GM12892 (cell line): ENCODE data around the gene NSUN6.
A peak's percentile ranks its signal among the peaks of the same experiment; 100 is the strongest.
"Not testable (repeated sequence)": the region's sequence is repeated elsewhere in the genome, so short reads cannot be mapped to it uniquely, and the experiment has no call there.

Experiments
- DNase-seq: peaks from one replicate; pipeline ENCODE4 v3.0.0; 2011; ENCODE audit not compliant: insufficient read length
- FAIRE-seq: peaks from 2 replicates; lab custom pipeline; 2011; peaks lifted over from hg19 to GRCh38; lab: Jason Lieb, UNC
- POLR2A ChIP-seq: IDR thresholded peaks from 2 replicates; pipeline ENCODE4 v1.6.1; 2011; ENCODE audit warnings: low read depth, low read length, control low read depth
- POLR2AphosphoS5 ChIP-seq: IDR thresholded peaks from 2 replicates; pipeline ENCODE4 v1.6.1; 2011; ENCODE audit warnings: low read depth, low read length, control low read depth
- TAF1 ChIP-seq: IDR thresholded peaks from 2 replicates; pipeline ENCODE4 v1.6.1; 2011; ENCODE audit warnings: low read depth, mild to moderate bottlenecking, control low read depth, low read length, borderline replicate concordance

Gene NSUN6

DNA sequence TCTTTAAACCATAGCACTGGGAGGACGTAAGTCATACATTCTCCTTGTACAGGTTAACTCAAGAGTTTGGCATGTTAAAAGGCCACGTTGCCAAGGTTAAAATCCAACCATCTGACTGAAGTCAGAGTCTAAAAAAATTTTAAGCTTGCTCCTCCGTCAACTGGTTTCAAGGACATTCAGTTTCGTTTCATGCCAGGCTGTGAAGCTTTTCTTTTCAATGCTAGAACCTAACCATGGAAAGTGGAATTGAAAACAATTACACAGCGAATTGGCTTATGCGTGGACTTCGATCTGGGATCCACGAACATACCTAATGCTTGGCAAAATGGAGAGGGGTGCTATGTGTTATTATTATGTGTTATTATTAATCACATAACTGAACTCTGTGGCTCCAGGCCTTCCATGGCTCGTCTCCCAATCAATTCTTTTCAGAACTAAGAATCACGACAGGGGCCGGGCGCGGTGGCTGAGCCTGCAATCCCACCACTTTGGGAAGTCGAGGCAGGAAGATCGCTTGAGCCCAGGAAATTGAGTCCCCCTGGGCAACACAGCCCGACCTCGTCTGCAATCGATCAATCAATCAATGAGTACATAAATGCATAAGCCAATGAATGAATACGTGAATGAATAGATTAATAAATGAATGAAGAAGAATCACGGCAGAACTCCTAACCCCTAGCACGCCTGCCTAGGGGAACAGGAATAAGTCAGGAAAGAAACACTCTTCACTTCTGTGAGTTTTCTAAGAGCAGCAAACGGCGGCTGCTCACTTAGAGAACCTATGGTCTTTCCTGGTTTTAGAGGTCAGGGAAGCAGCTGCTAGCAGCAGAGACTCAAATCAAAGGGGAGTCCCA lies 7.1 kb upstream of the NSUN6 start:
- no peak for DNase-seq
- TF ChIP-seq POLR2AphosphoS5, result no peak; the same call in 1 of the 2 replicates
- TF ChIP-seq POLR2A, result 0 out of 2 replicates have a peak, but pooled peaks have one; percentile 18
- 0 out of 2 replicates have a peak, but pooled peaks have one; percentile 14 for TF ChIP-seq TAF1
- FAIRE-seq, result peak; percentile 83

DNA sequence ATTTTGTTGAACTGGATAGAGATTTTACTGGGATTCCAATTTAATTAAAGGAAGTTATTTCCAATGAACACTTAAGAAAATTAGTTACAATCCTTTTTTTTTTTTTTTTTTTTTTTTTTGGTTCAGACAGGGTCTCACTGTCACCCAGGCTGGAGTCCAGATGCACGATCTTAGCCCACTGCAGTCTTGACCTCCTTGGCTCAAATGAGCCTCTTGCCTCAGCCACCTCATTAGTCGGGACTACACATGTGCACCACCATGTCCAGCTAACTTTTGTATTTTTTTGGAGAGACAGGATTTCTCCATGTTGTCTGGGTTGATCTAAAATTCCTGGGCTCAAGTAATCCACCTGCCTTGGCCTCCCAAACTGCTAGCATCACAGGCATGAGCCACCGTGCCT lies 5.3 kb upstream of the NSUN6 start:
- FAIRE-seq, result no peak
- no peak for DNase-seq
- no peak for TF ChIP-seq POLR2A

DNA sequence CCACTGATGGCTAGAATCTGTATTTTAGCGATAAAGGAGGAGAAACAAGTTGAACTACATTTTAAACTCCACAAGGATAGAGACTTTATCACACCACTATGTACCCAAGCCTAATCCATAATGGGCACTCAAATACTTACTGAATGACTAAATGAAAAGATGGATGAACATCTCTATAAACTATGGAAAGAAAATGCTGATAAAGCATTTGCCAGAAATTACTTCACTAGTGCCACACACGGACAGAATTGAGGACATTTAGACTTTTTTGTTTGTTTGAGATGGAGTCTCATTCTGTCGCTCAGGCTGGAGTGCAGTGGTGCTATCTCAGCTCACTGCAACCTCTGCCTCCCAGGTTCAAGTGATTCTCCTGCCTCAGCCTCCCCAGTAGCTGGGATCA lies 1.7 kb upstream of the NSUN6 start:
- TF ChIP-seq POLR2A (no peak), POLR2AphosphoS5 (no peak), TAF1 (no peak)
- no peak for DNase-seq
- FAIRE-seq, result no peak

DNA sequence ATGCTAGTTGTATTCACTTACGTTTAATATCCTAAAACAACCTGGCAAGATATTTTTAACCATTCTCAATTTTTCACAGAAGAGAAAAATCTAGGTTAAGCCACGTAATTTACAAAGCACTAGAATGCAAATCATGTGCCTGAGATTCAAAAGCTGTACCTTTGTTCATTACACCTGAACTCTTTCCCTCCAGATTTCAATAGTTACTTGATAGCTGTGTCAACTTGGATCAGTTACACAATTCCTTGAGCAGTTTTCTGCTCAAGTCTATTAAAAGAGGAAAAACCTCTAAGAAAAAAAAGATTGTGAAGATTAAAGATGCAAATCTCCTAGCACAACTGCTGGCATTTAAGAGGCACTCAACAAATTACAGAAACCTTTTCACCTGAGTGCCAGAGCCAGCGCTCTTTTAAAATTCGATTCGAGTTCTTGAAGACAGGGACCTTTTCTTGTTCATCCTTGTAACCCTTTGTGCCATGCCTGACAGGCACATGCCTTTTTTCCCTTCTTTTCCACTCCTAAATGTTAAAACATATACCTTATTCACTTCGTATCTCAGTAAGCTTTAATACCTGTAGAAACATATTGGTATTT lies 886 bp downstream of the NSUN6 start:
- TF ChIP-seq POLR2A (no peak), POLR2AphosphoS5 (no peak), TAF1 (no peak)
- FAIRE-seq (no peak), DNase-seq (no peak)

DNA sequence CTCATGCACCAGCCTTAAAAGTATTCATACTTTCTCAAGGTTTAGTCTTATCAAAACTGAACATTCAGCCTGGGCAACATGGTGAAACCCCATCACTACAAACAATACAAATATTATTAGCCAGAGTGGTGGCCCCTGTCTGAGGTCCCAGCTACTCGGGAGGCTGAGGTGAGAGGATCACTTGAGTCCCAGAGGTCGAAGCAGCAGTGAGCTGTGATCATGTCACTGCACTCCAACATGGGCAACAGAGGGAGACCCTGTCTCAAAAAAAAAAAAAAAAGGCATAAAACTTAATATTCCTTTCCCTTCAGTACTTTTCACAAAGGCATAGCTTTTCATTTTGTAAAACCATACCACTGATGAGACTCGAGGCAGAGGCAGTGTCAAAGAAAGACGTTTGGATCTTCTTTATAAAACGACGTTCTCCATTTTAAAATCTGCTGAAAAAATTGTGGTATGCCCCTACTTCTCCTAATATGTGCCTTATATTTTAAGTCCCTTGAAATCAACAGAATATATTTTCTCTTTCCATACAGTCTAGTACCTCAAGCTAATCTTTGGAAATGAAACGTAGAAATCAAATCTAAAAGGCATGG lies 1.9 kb downstream of the NSUN6 start:
- DNase-seq, result no peak
- FAIRE-seq, result no peak
- TF ChIP-seq TAF1, result no peak
- TF ChIP-seq POLR2AphosphoS5, result no peak
- no peak for TF ChIP-seq POLR2A

DNA sequence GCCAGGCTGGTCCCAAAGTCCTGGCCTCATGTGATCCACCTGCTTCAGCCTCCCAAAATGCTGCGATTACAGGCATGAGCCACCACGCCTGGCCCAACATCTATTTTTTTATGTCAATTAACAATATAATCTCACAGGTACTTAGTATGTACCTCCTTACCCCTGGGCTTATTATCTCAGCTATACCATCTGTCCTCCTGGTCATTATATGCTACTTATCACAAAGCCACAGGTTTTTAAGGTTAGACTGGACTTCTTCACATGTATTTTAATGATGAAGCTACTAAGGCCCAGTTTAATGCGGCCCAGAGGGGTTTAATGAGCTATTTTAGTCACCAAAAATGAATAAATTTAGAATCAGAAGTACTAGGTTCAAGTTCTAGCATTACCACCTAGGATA lies 3.4 kb downstream of the NSUN6 start:
- DNase-seq, result no peak
- FAIRE-seq, result no peak
- TF ChIP-seq POLR2AphosphoS5 (no peak), TAF1 (no peak), POLR2A (no peak)

DNA sequence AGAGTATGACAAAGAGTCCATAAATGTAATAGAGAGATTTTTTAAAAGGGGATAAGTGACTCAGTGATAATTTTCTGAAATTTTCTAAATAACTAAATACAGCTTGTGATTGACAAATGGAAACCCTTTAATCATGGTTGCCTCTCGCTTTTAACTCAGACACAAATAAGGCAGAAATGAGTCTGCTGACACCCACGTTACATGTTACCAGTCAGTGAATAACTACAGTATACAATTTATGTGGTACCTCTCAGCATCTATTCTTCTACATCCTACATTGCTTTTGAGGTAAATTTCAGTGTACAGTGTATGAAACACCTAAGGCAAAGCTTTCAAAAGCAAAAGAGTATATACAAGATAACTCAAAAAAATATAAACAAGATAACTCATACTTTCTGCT lies 4.2 kb downstream of the NSUN6 start:
- no peak for DNase-seq
- FAIRE-seq, result no peak
- no peak for TF ChIP-seq POLR2AphosphoS5
- TF ChIP-seq TAF1, result no peak
- no peak for TF ChIP-seq POLR2A

DNA sequence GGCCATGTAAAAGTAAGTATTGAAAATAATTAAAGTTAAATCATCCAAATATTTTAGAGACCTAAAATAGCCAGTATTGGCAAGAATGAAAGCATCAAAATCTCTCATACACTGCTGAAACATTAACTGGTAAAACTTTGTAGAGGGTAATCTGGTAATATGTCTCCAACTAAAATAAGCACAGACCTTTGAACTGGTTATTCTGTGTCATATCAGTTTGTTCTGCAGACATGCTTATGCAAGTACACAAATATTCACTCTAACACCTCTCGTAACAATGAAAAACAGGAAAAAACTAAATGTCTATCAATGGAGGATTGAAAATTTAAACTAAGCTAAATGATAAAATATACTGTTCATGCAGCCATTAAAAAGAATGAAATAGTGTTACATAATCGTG lies 11.7 kb downstream of the NSUN6 start:
- DNase-seq, FAIRE-seq: not testable (repeated sequence)

DNA sequence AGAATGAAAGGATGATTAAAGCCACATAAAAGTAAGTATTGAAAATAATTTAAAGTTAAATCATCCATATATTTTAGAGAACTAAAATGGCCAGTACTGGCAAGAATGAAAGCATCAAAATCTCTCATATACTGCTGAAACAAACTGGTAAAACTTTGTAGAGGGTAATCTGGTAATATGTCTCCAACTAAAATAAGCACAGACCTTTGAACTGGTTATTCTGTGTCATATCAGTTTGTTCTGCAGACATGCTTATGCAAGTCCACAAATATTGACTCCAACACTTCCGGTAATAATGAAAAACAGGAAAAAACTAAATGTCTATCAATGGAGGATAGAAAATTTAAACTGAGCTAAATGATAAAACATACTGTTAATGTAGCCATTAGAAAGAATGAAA lies 14.0 kb downstream of the NSUN6 start:
- not testable (repeated sequence) for FAIRE-seq, DNase-seq

DNA sequence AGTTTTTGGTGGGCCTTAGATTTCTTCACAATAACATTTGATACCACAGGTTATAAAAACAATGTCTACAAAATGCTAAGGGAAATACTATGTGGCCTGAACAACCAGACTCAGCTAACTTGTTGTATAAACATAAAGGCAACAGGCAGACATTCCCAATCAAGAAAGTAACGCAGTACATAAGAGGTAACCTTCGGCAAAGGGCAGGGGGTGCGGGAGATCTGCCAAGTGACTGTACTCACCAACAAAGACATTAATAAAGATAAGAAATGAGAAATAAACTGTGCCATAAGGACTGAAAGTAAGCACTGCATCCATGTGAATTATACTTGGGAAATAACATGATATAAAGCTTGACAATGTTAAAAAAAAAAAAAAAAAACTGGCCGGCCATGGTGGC lies 15.4 kb downstream of the NSUN6 start:
- FAIRE-seq, result no peak
- no peak for TF ChIP-seq TAF1
- DNase-seq, result no peak

DNA sequence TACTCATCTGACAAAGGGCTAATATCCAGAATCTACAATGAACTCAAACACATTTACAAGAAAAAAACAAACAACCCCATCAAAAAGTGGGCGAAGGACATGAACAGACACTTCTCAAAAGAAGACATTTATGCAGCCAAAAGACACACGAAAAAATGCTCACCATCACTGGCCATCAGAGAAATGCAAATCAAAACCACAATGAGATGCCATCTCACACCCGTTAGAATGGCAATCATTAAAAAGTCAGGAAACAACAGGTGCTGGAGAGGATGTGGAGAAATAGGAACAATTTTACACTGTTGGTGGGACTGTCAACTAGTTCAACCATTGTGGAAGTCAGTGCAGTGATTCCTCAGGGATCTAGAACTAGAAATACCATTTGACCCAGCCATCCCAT lies 18.9 kb downstream of the NSUN6 start:
- FAIRE-seq, DNase-seq: not testable (repeated sequence)

DNA sequence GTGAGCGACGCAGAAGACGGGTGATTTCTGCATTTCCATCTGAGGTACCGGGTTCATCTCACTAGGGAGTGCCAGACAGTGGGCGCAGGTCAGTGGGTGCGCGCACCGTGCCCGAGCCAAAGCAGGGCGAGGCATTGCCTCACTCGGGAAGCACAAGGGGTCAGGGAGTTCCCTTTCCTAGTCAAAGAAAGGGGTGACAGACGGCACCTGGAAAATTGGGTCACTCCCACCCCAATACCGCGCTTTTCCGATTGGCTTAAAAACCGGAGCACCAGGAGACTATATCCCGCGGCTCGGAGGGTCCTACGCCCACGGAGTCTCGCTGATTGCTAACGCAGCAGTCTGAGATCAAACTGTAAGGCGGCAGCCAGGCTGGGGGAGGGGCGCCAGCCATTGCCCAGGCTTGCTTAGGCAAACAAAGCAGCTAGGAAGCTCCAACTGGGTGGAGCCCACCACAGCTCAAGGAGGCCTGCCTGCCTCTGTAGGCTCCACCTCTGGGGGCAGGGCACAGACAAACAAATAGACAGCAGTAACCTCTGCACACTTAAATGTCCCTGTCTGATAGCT lies 23.9 kb downstream of the NSUN6 start:
- not testable (repeated sequence) for DNase-seq, FAIRE-seq
- peak; percentile 19; the same call in 1 of the 2 replicates for TF ChIP-seq POLR2A
